Left kidney (tissue), 2 donors: ENCODE measurements around the gene PRKAR1B. TPM values are rescaled to one million over a fixed set of nuclear protein-coding genes. Genes with fewer than 3 reads are reported as not detected.

Source experiments
- DNase-seq: peaks from one replicate; pipeline ENCODE4 v3.0.0-alpha.2; 2013
- polyA plus RNA-seq: library from polyadenylated mRNA; unstranded; fragments of 120-200 nt; gene quantifications from one replicate; pipeline ENCODE4 v1.2.1, GENCODE V29; 2013; ENCODE audit not compliant: insufficient read length

The PRKAR1B gene
- polyA plus RNA-seq, 1 donor, result 33.7 TPM

GRCh38 chr7:509426-510130 lies 217.5 kb downstream of the PRKAR1B start:
- DNase-seq, result no peak

- DNase-seq, result no peak
These were observed 218.5 kb downstream of the PRKAR1B start for GRCh38 chr7:508461-509170.

- DNase-seq, result no peak
These were observed 219.3 kb downstream of the PRKAR1B start for GRCh38 chr7:507623-508300.

GRCh38 chr7:506921-507622 lies 220.0 kb downstream of the PRKAR1B start:
- DNase-seq, result no peak

- no peak for DNase-seq
These were observed 220.7 kb downstream of the PRKAR1B start for GRCh38 chr7:506391-506831.

- DNase-seq, result no peak
These were observed 221.9 kb downstream of the PRKAR1B start for GRCh38 chr7:505171-505570.

- no peak for DNase-seq
These were observed 222.6 kb downstream of the PRKAR1B start for GRCh38 chr7:504221-505111.

- no peak for DNase-seq
These were observed 223.4 kb downstream of the PRKAR1B start for GRCh38 chr7:503575-504111.

- DNase-seq, result no peak
These were observed 224.8 kb downstream of the PRKAR1B start for GRCh38 chr7:502296-502695.

- DNase-seq, result no peak
These were observed 225.6 kb downstream of the PRKAR1B start for GRCh38 chr7:501526-501925.

- DNase-seq, result no peak
These were observed 226.3 kb downstream of the PRKAR1B start for GRCh38 chr7:500521-501420.

- DNase-seq, result no peak
These were observed 227.1 kb downstream of the PRKAR1B start for GRCh38 chr7:499853-500485.

Other genes with a start within 250 kb of the PRKAR1B start
- 43.2 TPM for gene PDGFA, start 207.4 kb downstream of the PRKAR1B start, polyA plus RNA-seq
- gene DNAAF5, start 582 bp downstream of the PRKAR1B start, polyA plus RNA-seq, result 37.6 TPM
- 163 TPM for gene SUN1, start 105.2 kb upstream of the PRKAR1B start, polyA plus RNA-seq
- gene GET4, start 149.3 kb upstream of the PRKAR1B start, polyA plus RNA-seq, result 42.9 TPM
- 11.0 TPM for gene ADAP1, start 227.4 kb upstream of the PRKAR1B start, polyA plus RNA-seq
- gene COX19, start 248.3 kb upstream of the PRKAR1B start, polyA plus RNA-seq, result 16.9 TPM